ENCODE measurements around the gene TMSB4X. TPM values are rescaled to one million over a fixed set of nuclear protein-coding genes. Genes with fewer than 3 reads are reported as not detected.

Gene TMSB4X
- polyA plus RNA-seq, 1 of the 3 experiments (the other 2 are of a cell fraction), result 4,830 TPM

- no peak for TF ChIP-seq REST (IDR thresholded peaks at IDR 0.05; ENCODE audit: low read depth, low read length)
Observed at GRCh38 chrX:13023979-13024378, 49.1 kb downstream of the TMSB4X start (continued).

GRCh38 chrX:13024986-13025385 is 50.1 kb downstream of the TMSB4X start:
- TF ChIP-seq JUND (IDR thresholded peaks at IDR 0.05) (no peak), TCF12 (IDR thresholded peaks at IDR 0.05) (no peak), TEAD4 (IDR thresholded peaks at IDR 0.05; ENCODE audit: borderline replicate concordance, insufficient read depth) (no peak), RFX5 (IDR thresholded peaks at IDR 0.05; ENCODE audit: low read length) (no peak)
- CTCF ChIA-PET, result no interaction called here

More at GRCh38 chrX:13024986-13025385, 50.1 kb downstream of the TMSB4X start:
- DNase-seq, result no peak
- Histone ChIP-seq H3K9ac (no peak overlapping the region), H3K4me1 (ENCODE audit: control insufficient read depth in 1 of 2, insufficient read depth in 2 of 2, low read depth in 1 of 2, low read length in 1 of 2) (peaks cover 3 to 35% of the 10 kb centered on the region in 2 experiments), H3F3A (replicated peaks; ENCODE audit: insufficient read depth) (peaks cover 29% of the 10 kb centered on the region), H3K36me3 (replicated peaks in 1 of 2; ENCODE audit: control insufficient read depth in 1 of 2, insufficient read depth in 2 of 2, low read length in 1 of 2) (no peaks in the 10 kb centered on the region), H3K9me2 (no peaks in the 10 kb centered on the region), H2AFZ (ENCODE audit: low read depth) (no peak overlapping the region), H4K20me1 (ENCODE audit: insufficient read depth) (no peaks in the 10 kb centered on the region), H3K79me2 (ENCODE audit: insufficient read depth) (no peaks in the 10 kb centered on the region), H3K9me3 (no peaks in the 10 kb centered on the region), H3K27ac (ENCODE audit: low read depth in 2 of 2, low read length in 1 of 2) (no peak overlapping the region), H3K4me3 (ENCODE audit: low read depth in 2 of 2, low read length in 1 of 2) (no peak overlapping the region), H3K4me2 (no peak overlapping the region), H3K27me3 (ENCODE audit: insufficient read depth) (no peaks in the 10 kb centered on the region)
- 53% methylated on average over 3 of the region's 3 CpGs for WGBS (ENCODE audit: low lambda C conversion rate)
- POLR2A ChIA-PET, result no interaction called here

Other genes with a start within 250 kb of the TMSB4X start
- 10.9 and 11.1 TPM in 2 replicates for gene PRPS2, start 183.7 kb upstream of the TMSB4X start, polyA plus RNA-seq (2012; rRNA removed)
- gene TLR7, start 108.0 kb upstream of the TMSB4X start, polyA plus RNA-seq (2012; rRNA removed), result not detected in 2 replicates
- gene TLR8, start 68.5 kb upstream of the TMSB4X start, polyA plus RNA-seq (2012; rRNA removed), result not detected in 2 replicates
- 1.9 and 2.6 TPM in 2 replicates for gene FAM9C, start 69.5 kb downstream of the TMSB4X start, polyA plus RNA-seq (2012; rRNA removed)